VCaP (cell line): Measurements from ENCODE around the gene TNIK.
A peak's percentile ranks its signal among the peaks of the same experiment; 100 is the strongest.

Source experiments
- H3K27ac ChIP-seq: fragments of 450-650 bp; 2 replicates; pipeline ENCODE4 v1.5.1; 2017
- TF ChIP-seq, protein P1 (sequence below): fragments of 450-650 bp; conservative IDR thresholded peaks from 2 replicates; pipeline ENCODE4 v1.5.1; 2017; ENCODE audit warnings: mild to moderate bottlenecking, moderate library complexity

TNIK gene

DNA sequence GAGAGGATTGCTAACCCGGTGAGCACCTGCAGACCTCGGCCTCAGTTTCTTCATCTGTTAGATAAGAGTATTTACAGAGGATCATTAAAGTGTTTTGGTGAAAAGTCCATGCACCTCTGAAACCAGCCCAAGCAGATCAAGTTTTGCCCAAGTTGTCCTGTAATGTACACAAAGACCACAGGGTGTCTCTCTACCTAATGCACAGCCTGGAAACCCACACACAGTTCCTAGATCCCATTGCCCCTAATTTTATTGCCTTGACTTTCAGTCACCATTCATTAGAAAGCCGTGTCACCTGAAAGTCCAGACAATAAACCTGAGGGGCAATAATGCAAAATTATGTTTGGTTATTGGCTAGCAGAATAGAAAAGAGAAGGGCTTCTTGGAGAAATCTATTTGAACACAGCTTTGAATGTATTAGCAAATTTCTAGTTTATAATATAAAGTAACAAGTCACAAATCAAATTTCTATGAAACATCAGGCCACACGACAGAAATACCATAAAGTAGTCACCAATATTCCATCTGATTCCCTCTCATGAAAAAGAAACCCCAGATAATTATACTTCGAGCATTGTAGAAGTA lies 272.4 kb downstream of the TNIK start:
- H3K27ac ChIP-seq = no peak overlapping the region
- TF ChIP-seq, protein P1, sequence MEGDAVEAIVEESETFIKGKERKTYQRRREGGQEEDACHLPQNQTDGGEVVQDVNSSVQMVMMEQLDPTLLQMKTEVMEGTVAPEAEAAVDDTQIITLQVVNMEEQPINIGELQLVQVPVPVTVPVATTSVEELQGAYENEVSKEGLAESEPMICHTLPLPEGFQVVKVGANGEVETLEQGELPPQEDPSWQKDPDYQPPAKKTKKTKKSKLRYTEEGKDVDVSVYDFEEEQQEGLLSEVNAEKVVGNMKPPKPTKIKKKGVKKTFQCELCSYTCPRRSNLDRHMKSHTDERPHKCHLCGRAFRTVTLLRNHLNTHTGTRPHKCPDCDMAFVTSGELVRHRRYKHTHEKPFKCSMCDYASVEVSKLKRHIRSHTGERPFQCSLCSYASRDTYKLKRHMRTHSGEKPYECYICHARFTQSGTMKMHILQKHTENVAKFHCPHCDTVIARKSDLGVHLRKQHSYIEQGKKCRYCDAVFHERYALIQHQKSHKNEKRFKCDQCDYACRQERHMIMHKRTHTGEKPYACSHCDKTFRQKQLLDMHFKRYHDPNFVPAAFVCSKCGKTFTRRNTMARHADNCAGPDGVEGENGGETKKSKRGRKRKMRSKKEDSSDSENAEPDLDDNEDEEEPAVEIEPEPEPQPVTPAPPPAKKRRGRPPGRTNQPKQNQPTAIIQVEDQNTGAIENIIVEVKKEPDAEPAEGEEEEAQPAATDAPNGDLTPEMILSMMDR = peak; percentile 84

DNA sequence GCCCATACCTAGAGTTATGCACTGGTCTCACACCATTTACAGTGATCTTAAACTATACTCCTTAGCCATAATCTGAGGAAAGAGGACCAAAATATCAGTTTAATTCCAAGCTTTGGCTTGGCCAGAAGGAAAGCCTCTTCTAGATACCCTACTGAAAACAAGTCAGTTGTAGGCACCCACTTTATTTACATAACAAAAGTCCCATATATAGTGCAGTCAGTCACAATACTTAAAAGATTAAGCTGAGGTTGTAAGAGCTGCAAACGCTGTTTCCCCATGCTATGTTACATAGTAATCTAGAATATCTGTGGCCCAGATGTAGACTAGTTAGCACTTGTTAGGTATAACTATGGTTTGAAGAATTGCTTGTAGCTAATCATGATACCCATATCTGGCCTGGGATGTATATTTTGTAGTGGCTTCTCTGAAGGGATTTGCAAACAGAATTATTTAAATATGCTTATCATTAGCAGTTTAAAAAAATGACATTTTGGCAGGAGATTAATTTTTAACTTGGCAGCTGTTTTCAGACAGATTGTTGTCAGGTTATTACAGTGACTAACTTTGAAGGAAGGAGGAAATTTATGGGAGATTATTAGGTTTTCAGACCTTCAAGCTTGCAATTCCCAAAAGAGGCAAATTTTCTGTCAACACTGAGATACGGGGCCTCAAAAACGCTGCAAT lies 273.2 kb downstream of the TNIK start:
- H3K27ac ChIP-seq = no peak overlapping the region
- TF ChIP-seq, protein P1 = no peak

DNA sequence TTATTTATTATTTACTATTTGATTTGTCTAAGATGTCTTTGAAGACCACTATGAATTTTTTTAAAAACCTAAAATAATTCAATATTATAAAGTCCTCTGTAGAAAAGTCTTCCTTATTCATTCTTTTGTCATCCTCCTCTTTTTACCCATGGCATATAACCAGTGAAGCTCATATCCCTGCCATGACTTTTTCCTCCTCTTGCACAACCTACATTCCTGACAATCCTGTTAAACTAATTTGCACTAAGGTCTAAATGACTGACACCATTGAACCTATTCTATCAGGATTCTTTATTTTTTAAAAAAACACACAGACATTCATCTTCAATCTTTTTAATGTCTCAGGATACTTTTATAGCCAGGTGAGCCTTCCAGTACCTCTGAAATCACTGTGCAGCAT lies 273.8 kb downstream of the TNIK start:
- TF ChIP-seq, protein P1 = no peak
- H3K27ac ChIP-seq = no peak overlapping the region

DNA sequence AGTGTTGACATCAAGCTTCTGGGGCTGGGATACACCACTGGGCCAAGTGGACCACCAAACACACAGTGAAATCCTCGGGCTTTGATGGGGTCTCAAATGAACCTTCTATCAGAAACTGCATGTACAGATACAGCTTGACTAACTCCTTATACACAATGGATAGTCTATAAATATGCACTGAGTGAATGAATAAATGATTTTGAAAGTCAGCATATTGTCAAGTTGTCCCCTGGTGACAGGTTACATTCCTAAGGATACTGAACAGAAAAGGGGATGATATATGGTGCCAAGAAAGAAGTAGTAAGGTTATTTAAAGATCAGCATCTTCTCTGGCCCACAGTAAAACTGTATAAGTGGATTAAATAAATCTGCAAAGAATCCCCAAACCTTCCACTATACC lies 274.2 kb downstream of the TNIK start:
- H3K27ac ChIP-seq = no peak overlapping the region
- TF ChIP-seq, protein P1 = no peak

DNA sequence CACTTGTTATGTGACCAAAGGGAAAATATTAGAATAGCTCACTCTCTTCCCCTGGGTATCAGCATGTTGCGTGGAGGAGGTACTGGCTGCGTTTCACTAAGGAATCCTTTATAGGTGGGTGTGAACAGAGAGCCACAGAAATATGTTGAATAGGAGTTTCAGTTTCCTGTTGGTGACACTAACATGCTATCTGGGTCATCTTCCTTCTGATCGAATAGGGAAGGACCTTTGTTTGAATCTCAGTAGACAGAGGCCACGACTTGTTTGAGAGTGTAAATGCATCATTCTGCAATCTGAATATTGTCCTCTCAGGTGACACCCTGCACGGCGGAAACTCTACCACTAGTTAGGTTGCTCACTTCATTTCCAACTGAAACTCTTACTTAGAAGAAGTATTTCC lies 275.8 kb downstream of the TNIK start:
- no peak overlapping the region for H3K27ac ChIP-seq
- TF ChIP-seq, protein P1 = no peak

DNA sequence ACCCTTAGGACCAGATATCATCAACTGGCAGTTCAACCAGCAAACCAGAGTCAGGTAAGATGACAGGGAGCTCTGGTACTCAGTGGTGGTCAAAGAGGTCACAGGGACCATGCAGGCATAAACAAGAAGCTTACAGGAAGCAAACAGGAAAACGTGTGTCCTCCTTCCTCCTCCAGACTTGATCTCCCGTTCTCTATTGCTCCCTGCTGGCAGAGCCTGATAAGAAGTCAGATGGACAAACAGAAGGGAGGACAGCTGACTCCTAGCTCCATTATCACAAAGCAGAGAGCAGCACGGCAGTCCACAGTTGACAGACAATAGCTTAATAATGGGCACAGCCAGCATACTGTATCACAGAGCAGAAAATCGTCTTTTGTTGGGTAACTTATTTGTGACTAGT lies 277.2 kb downstream of the TNIK start:
- TF ChIP-seq, protein P1 = peak; percentile 25
- H3K27ac ChIP-seq = no peak overlapping the region

DNA sequence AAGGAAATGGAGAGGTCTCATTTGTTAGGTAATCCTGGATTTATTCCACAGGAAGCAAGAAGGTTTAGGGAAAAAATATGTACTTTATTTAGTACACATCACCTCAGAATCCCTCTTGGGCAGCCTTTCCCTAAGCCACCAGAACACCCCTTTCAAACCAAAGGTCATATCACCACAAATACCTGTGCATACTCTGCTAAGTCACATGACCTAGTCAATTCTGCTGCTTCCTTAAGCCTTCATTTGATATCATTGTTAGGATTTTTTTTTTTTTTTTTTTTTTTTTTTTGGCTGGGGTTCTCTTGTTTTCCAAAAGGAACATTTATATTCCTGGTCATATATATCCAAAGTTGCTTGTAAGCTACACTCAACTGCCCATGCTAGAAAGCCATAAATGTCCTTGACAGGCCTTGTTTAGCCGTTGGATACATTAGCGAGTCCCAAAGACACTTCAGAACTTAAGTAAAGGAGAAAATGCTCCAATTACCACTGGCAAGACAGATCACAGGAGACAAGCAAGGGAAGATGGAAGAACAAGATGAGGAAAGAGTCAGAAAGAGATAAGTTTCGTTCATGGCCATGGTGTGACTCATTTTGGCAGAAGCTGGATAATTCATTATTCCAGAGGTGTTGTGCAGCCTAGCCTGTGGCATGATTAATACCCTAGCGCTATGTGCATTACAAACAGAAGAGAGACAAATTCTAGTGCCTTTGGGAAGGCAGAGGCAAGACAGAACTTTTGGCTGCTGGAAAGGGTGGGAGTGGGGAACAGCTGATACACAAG lies 278.1 kb downstream of the TNIK start:
- H3K27ac ChIP-seq = no peak overlapping the region
- TF ChIP-seq, protein P1 = no peak
